Mesenchymal stem cell (in vitro differentiated cells and primary cell): ENCODE results near the gene CDK5RAP3.
"Not testable (repeated sequence)": the region's sequence is repeated elsewhere in the genome, so short reads cannot be mapped to it uniquely, and the experiment has no call there.

Experiments used
- DNase-seq: peaks from one replicate; pipeline ENCODE4 v3.0.0-alpha.2; 2013
- H2AFZ ChIP-seq: one replicate; pipeline ENCODE4 v1.6.1; 2013; ENCODE audit warnings: low read depth, mild to moderate bottlenecking, control low read depth, inconsistent platforms, low read length, moderate library complexity
- H2AK5ac ChIP-seq: 2 replicates; pipeline ENCODE4 v1.6.1; 2013; ENCODE audit warnings: low read length, moderate library complexity, mild to moderate bottlenecking, inconsistent platforms; ENCODE audit not compliant: severe bottlenecking
- H2BK120ac ChIP-seq: one replicate; pipeline ENCODE4 v1.6.1; 2013; ENCODE audit warnings: low read depth, mild to moderate bottlenecking, inconsistent platforms, low read length, moderate library complexity
- H2BK12ac ChIP-seq, 2 experiments: one replicate each; pipeline ENCODE4 v1.6.1; 2013; ENCODE audit warnings: inconsistent platforms in 2 of 2, low read length in 2 of 2, mild to moderate bottlenecking in 2 of 2, moderate library complexity in 2 of 2, control low read depth in 1 of 2
- H2BK15ac ChIP-seq: one replicate; pipeline ENCODE4 v1.6.1; 2013; ENCODE audit warnings: mild to moderate bottlenecking, low read depth, inconsistent platforms; ENCODE audit not compliant: poor library complexity, severe bottlenecking
- H2BK5ac ChIP-seq: 2 replicates; pipeline ENCODE4 v1.6.1; 2013; ENCODE audit warnings: low read depth, mild to moderate bottlenecking, low read length, control low read depth, inconsistent platforms; ENCODE audit not compliant: poor library complexity, severe bottlenecking
- H3K14ac ChIP-seq, 2 experiments: one replicate each; pipeline ENCODE4 v1.6.1; 2013; ENCODE audit warnings: inconsistent platforms in 2 of 2, low read length in 2 of 2, control low read depth in 1 of 2, mild to moderate bottlenecking in 1 of 2, moderate library complexity in 1 of 2
- H3K18ac ChIP-seq, 2 experiments: one replicate each; pipeline ENCODE4 v1.6.1; 2013; ENCODE audit warnings: inconsistent platforms in 2 of 2, low read length in 2 of 2, control low read depth in 1 of 2, low read depth in 1 of 2, mild to moderate bottlenecking in 1 of 2
- H3K23ac ChIP-seq, 2 experiments: one replicate each; pipeline ENCODE4 v1.6.1; 2013; ENCODE audit warnings: inconsistent platforms in 2 of 2, low read length in 2 of 2, mild to moderate bottlenecking in 2 of 2, moderate library complexity in 2 of 2, control low read depth in 1 of 2
- H3K27ac ChIP-seq: 2 replicates; pipeline ENCODE4 v1.5.1; 2013; ENCODE audit warnings: mild to moderate bottlenecking, moderate library complexity, low read length, control low read depth, inconsistent platforms; ENCODE audit not compliant: poor library complexity, severe bottlenecking
- H3K27me3 ChIP-seq, 2 experiments: 2 replicates each; pipeline versions ENCODE4 v1.6.1 to v1.7.0; 2013; ENCODE audit warnings: low read length in 2 of 2, mild to moderate bottlenecking in 2 of 2, moderate library complexity in 2 of 2, control low read depth in 1 of 2, inconsistent platforms in 1 of 2; ENCODE audit not compliant: control insufficient read depth in 1 of 2, insufficient read depth in 1 of 2
- H3K36me3 ChIP-seq, 2 experiments: 2 replicates each; pipeline versions ENCODE4 v1.6.1 to v1.7.0; 2013; ENCODE audit warnings: low read length in 2 of 2, control low read depth in 1 of 2, inconsistent platforms in 1 of 2, low read depth in 1 of 2, mild to moderate bottlenecking in 1 of 2; ENCODE audit not compliant: insufficient read depth in 2 of 2, control insufficient read depth in 1 of 2
- H3K4ac ChIP-seq, 2 experiments: one replicate each; pipeline ENCODE4 v1.6.1; 2013; ENCODE audit warnings: inconsistent platforms in 2 of 2, low read length in 2 of 2, mild to moderate bottlenecking in 2 of 2, moderate library complexity in 2 of 2, control low read depth in 1 of 2, low read depth in 1 of 2
- H3K4me1 ChIP-seq: 2 replicates; pipeline ENCODE4 v1.6.1; 2013; ENCODE audit warnings: low read depth, low read length, control low read depth; ENCODE audit not compliant: control insufficient read depth, insufficient read depth
- H3K4me2 ChIP-seq: 2 replicates; pipeline ENCODE4 v1.6.1; 2013; ENCODE audit warnings: low read length, mild to moderate bottlenecking, inconsistent platforms; ENCODE audit not compliant: poor library complexity, severe bottlenecking
- H3K4me3 ChIP-seq, 2 experiments: 2 replicates each; pipeline versions ENCODE4 v1.5.1 to v1.7.0; 2013; ENCODE audit warnings: low read length in 2 of 2, mild to moderate bottlenecking in 2 of 2, control low read depth in 1 of 2, low read depth in 1 of 2; ENCODE audit not compliant: insufficient read depth in 1 of 2
- H3K79me1 ChIP-seq: replicated peaks from 2 replicates; pipeline ENCODE4 v1.6.1; 2013; ENCODE audit warnings: mild to moderate bottlenecking, control low read depth, low read length, inconsistent platforms; ENCODE audit not compliant: poor library complexity, severe bottlenecking
- H3K9ac ChIP-seq: 2 replicates; pipeline ENCODE4 v1.7.0; 2013; ENCODE audit warnings: mild to moderate bottlenecking, low read length, moderate library complexity
- H3K9me3 ChIP-seq: 2 replicates; pipeline ENCODE4 v1.7.0; 2013; ENCODE audit warnings: mild to moderate bottlenecking, low read length; ENCODE audit not compliant: control insufficient read depth
- H4K8ac ChIP-seq: one replicate; pipeline ENCODE4 v1.6.1; 2013; ENCODE audit warnings: inconsistent platforms, mild to moderate bottlenecking, low read length, moderate library complexity
- H4K91ac ChIP-seq: one replicate; pipeline ENCODE4 v1.6.1; 2013; ENCODE audit warnings: mild to moderate bottlenecking, low read length, inconsistent platforms
- WGBS: methylation state at CpG from one replicate; pipeline ENCODE4 v1.1.7; 2013; ENCODE audit warnings: mixed read lengths; 5-methylcytosine and 5-hydroxymethylcytosine counted together

The CDK5RAP3 gene

GRCh38 chr17:47999582-47999981 lies 28.7 kb downstream of the CDK5RAP3 start:
- H2BK5ac ChIP-seq = no peak overlapping the region
- no peaks in the 10 kb centered on the region for H3K36me3 ChIP-seq
- H3K4ac ChIP-seq = no peak overlapping the region
- H3K23ac ChIP-seq = no peak overlapping the region
- H3K4me3 ChIP-seq = no peak overlapping the region
- H3K4me1 ChIP-seq = peaks cover 27% of the 10 kb centered on the region
- peak; percentile 39 for DNase-seq
- H2AFZ ChIP-seq = peak overlapping the region; percentile 1
- H4K91ac ChIP-seq = peak overlapping the region; percentile 65
- no peak overlapping the region for H3K27ac ChIP-seq
- peak overlapping the region; percentile 27 to 73 for H2BK12ac ChIP-seq
- peak overlapping the region; percentile 44 for H2BK15ac ChIP-seq
- no peaks in the 10 kb centered on the region for H3K79me1 ChIP-seq
- H3K4me2 ChIP-seq = no peak overlapping the region
- no peak overlapping the region for H2AK5ac ChIP-seq
- H3K14ac ChIP-seq = no peak overlapping the region
- H3K27me3 ChIP-seq = peaks cover 0 to 14% of the 10 kb centered on the region in 2 experiments
- no peaks in the 10 kb centered on the region for H3K9me3 ChIP-seq
- peak overlapping the region; percentile 52 for H2BK120ac ChIP-seq
- peak overlapping the region; percentile 84 for H4K8ac ChIP-seq
- H3K18ac ChIP-seq = peak overlapping the region in 1 of 2 experiments; percentile 79
- peak overlapping the region; percentile 42 for H3K9ac ChIP-seq
- WGBS = 33% methylated on average over 4 of the region's 4 CpGs

- no peak overlapping the region for H2BK12ac ChIP-seq
- H3K4me1 ChIP-seq = peaks cover 31% of the 10 kb centered on the region
- no peaks in the 10 kb centered on the region for H3K79me1 ChIP-seq
- no peak overlapping the region for H3K23ac ChIP-seq
- H3K4ac ChIP-seq = peak overlapping the region in 1 of 2 experiments; percentile 38
- H3K27ac ChIP-seq = no peak overlapping the region
- H3K9ac ChIP-seq = no peak overlapping the region
- H3K4me2 ChIP-seq = no peak overlapping the region
- no peaks in the 10 kb centered on the region for H3K36me3 ChIP-seq
- no peak overlapping the region for H4K8ac ChIP-seq
- no peaks in the 10 kb centered on the region for H3K9me3 ChIP-seq
- H3K18ac ChIP-seq = no peak overlapping the region
- H2AFZ ChIP-seq = no peak overlapping the region
- H3K27me3 ChIP-seq = peaks cover 0 to 3% of the 10 kb centered on the region in 2 experiments
- H2BK120ac ChIP-seq = no peak overlapping the region
- H2BK5ac ChIP-seq = no peak overlapping the region
- H3K4me3 ChIP-seq = no peak overlapping the region
- no peak overlapping the region for H2BK15ac ChIP-seq
- no peak overlapping the region for H4K91ac ChIP-seq
- no peak overlapping the region for H3K14ac ChIP-seq
- 100% methylated on average over 1 of the region's 1 CpG for WGBS
- H2AK5ac ChIP-seq = peak overlapping the region; percentile 62
- peak; percentile 50 for DNase-seq
Observed at GRCh38 chr17:48001197-48001596, 30.3 kb downstream of the CDK5RAP3 start.

GRCh38 chr17:48001657-48002056 lies 30.7 kb downstream of the CDK5RAP3 start:
- H2BK15ac ChIP-seq, H3K27me3 ChIP-seq, H3K4me2 ChIP-seq, H3K4me3 ChIP-seq, H2AFZ ChIP-seq, H3K36me3 ChIP-seq, H3K14ac ChIP-seq, H2BK5ac ChIP-seq, DNase-seq, H4K8ac ChIP-seq, H3K23ac ChIP-seq, H4K91ac ChIP-seq, H3K9me3 ChIP-seq, H3K79me1 ChIP-seq: not testable (repeated sequence)
- Histone ChIP-seq H3K4ac (peak overlapping the region in 1 of 2 experiments; percentile 68), H3K18ac (peak overlapping the region; percentile 29 to 43), H3K4me1 (peaks cover 30% of the 10 kb centered on the region), H2BK12ac (peak overlapping the region in 1 of 2 experiments; percentile 77), H3K27ac (peak overlapping the region; percentile 98), H2BK120ac (peak overlapping the region; percentile 93), H2AK5ac (peak overlapping the region; percentile 82), H3K9ac (peak overlapping the region; percentile 80)
- WGBS = 99% methylated on average over 2 of the region's 5 CpGs

GRCh38 chr17:48002266-48002915 lies 31.5 kb downstream of the CDK5RAP3 start:
- Histone ChIP-seq H2AFZ (peak overlapping the region; percentile 2), H3K27me3 (no peaks in the 10 kb centered on the region), H3K4me2 (no peak overlapping the region), H3K9me3 (no peaks in the 10 kb centered on the region), H2BK12ac (peak overlapping the region; percentile 85 to 98), H2AK5ac (peak overlapping the region; percentile 82), H3K4me3 (no peak overlapping the region), H3K36me3 (no peaks in the 10 kb centered on the region), H2BK15ac (no peak overlapping the region), H3K4me1 (peaks cover 30% of the 10 kb centered on the region), H3K79me1 (no peaks in the 10 kb centered on the region), H3K27ac (peak overlapping the region; percentile 98), H3K9ac (peak overlapping the region; percentile 80), H3K23ac (no peak overlapping the region), H2BK5ac (peak overlapping the region; percentile 67), H4K8ac (peak overlapping the region; percentile 97), H3K14ac (peak overlapping the region in 1 of 2 experiments; percentile 22), H2BK120ac (peak overlapping the region; percentile 93), H4K91ac (peak overlapping the region; percentile 91), H3K4ac (peak overlapping the region; percentile 68 to 100), H3K18ac (peak overlapping the region; percentile 98 to 100)
- WGBS = 30% methylated on average over 4 of the region's 4 CpGs
- peak; percentile 82 for DNase-seq
